Left forelimb (tissue), 1 donor: Measurements from ENCODE around the gene MOSMO.

ENCODE experiments used
- DNase-seq: peaks from one replicate; pipeline ENCODE4 v3.0.0-alpha.2; 2018; ENCODE audit warnings: low spot score

Gene MOSMO

DNA sequence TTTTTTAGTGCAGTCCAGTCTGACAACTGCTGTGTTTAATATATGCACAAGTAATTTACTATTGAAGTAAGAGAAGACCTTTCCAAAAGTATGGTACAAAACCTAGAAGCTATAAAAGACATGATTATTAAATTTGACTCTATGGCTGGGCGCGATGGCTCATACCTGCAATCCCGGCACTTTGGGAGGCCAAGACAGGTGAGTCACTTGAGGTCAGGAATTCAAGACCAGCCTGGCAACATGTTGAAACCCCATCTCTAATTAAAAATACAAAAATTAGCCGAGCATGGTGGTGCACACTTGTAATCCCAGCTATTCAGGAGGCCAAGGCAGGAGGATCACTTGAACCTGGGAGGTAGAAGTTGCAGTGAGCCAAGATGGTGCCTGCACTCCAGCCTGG lies 43.1 kb downstream of the MOSMO start:
- DNase-seq: no peak

DNA sequence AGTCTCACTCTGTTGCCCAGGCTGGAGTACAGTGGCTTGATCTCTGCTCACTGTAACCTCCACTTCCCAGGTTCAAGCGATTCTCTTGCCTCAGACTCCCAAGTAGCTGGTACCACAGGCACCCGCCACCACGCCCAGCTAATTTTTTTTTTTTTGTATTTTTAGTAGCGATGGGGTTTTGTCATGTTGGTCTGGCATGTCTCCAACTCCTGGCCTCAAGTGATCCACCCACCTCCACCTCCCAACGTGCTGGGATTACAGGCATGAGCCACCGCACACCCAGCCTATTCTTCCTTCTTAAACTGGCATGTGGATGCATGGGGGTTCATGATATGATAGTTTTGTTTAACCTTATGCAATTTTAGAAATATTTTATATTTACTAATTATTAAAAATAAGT lies 45.1 kb downstream of the MOSMO start:
- no peak for DNase-seq

DNA sequence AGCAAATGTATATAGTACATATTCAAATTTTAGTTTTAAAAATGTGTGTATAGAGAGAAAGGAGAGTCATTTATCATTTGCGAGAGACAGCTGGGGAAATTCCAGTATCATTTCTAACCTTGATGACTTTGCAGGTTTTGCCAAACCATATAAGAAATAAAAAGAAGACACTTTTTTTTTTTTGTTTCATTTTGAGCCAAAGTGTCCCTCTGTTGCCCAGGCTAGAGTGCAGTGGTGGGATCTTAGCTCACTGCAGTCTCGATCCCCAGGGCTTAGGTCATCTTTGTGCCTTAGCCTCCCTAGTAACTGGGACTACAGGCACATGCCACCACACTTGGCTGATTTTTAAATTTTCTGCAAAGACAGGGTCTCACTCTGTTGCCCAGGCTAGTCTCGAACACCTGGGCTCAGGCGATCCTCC lies 46.0 kb downstream of the MOSMO start:
- no peak for DNase-seq

DNA sequence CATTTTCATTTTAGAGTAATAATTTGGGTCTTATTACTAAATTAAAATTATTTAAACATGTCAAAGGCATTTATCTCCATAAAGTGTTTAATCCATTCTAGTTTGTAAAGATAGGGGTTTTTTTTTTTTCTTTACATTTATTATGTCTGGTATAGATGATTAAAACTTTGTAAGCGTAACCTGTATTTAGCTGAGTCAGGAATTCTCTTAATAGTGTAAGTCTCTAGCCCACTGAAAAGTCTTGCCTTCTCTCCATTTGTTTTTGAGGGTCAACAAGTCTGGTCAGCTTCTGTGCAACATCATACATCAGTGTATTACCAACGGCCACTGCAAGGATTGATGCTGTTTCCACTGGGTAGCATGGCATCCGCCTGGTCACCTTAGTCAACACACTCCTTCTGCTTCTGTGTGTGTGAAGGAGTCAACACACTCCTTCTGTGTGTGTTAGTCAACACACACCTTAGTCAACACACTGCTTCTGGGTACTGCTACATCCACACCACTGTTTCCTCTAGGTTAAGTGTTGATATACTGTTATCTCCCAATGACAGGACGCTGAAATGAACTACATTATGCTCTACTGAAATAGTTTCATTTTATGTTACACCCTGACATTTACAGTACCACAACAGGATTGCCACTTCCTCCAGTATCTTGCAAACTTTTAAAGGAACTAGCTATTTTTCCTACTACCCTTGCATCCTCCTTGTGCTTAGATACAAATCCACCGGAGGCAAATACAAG lies 47.1 kb downstream of the MOSMO start:
- no peak for DNase-seq

DNA sequence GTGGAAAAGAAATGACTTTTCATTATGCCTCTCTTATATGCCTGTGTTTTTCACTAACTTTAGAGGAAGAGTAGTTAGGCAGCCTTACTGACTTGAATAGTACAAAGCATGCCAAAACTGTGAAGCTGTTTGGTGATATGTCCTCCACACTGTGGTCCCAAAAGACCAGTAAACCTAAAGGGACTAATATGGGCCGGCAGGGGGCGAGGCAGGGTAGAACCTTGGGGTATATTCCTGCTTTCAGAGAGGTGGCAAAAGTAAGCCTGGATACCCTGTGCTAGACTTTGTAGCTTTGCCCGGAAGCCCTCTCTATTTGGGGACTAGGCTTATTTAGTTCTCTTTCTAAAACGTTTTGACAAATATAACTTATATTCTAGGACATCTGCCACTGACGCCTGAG lies 48.0 kb downstream of the MOSMO start:
- DNase-seq: no peak

DNA sequence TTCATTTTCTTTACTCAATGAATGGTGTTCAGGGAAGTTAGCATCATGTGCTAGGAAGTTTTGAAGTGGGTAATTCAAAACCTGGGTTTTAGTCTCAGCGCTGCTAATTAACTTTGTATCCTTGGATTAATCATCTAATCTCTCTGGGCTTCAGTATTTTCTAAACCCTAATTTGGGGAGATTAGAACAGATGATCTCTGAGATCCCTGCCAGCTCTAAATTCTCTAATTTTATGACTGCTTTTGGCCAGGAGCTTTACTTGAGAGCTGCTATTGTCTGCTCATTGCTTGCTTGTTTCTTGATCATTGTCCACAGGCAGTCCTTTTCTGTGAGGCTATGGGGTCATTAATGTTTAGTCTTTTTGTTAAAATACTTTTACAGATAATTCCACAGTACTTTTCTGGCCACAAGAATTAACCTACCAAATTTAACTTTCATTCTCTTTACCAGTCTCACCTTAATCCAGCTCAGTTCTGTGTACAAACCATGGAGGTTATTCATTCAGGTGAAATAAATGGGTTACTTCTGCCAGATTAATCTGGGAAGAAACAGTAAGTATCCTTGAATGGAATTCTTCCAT lies 56.1 kb downstream of the MOSMO start:
- no peak for DNase-seq

DNA sequence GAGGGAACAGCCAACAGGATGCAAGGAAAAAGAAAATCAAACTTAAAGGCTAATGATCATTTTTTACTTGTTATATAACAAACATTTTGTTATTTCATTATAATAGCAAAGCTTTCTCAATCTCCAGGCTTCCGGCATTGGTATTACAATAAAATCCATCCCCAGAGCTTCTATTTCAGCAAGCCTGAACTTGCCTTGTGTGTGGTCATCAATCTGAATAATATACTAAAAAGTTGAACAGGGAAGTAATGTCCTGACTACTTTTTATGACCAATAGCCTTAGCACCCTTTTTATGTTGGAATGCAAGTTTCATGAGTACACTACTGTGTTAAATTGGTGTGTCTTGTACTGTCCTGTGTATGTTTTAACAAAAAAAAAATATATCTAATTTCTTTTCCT lies 57.3 kb downstream of the MOSMO start:
- DNase-seq: no peak

DNA sequence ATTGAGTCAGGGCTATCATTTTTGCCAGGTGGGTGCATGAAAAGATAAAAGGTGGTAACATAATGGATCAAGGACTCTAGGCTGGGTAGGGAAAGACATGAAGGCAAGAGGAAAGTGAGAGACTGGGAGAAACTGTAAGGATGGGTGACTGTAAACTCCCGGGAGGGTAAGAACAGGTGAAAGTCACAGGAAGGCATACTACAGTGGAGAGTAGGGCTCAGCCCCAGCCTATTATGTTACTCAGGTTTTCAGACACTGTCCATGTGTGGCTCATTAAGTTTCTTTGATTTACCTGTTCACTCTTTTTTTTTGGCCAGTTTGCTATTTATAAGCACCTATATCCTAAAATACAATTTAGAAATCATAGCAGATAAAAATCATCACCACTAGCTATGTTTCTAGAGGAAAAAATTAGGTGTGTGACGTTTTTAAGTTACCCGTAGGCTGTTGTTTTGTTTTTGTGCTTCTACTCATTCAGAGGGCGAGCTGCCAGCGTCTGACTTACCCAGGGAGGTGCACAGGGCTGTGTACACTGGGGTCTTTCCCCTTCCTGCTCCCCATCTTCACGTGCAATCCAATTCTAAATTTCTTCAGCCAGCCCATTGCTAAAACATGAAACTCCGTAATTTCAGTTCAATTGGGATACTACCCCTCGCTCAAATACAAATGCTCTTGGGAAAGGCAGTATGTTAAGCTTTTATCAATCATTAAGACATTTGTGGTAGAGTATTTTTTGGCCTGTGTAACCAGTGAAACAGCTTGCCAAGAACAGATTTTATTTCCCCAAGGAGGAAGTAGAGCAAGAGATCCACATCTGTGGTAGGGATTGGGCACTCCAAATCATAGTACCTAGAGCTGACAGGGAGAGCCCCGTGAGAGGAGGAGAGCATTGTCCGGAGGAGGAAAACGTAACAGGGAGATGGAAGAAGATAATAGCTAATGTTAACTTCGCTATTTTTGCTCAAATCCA lies 62.7 kb downstream of the MOSMO start:
- DNase-seq: no peak

DNA sequence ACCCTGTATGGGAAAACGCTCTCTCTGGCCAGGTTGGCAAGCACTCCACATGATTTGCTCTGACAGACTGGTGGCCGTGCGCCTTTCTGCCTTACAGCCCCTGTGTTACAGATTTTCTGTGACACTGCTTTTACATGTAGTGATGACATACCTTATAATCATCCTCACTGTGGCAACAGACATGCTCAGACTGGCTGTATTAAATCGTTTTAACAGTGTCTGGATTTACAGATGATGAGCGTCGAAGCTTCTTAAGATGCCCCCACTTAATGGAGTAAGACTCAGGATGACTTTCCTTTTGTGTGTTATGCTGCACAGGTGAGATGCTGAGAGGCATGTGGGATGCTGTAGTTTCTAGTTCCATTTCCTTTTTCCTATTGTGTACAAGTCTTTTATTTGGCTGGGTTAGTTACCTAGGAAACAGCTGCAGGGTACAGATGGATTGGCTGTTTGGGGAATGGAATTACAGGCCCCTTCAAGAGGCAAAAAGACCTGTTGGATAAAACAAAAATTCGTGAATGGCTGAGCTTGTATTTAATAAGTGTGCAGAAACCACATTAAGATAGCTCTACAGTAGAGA lies 63.5 kb downstream of the MOSMO start:
- no peak for DNase-seq

DNA sequence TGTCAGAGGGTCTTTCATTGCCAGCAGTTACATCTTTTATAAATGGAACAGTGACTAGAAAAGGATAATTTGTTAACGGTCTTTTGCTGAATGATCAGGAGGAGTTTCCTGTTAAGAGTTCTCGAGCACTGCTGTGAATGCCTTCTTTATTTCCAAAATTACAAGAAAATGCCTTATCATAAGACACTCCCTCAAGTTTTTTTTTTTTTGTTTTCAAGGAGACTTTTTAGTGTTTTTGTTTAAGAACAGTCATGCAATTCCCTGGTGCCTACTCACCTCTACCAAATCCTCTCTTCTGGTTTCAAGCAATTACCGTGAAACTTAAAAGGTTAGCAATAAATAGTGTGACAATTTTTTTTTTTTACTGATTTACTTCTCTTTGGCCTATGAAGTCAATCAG lies 65.4 kb downstream of the MOSMO start:
- no peak for DNase-seq

DNA sequence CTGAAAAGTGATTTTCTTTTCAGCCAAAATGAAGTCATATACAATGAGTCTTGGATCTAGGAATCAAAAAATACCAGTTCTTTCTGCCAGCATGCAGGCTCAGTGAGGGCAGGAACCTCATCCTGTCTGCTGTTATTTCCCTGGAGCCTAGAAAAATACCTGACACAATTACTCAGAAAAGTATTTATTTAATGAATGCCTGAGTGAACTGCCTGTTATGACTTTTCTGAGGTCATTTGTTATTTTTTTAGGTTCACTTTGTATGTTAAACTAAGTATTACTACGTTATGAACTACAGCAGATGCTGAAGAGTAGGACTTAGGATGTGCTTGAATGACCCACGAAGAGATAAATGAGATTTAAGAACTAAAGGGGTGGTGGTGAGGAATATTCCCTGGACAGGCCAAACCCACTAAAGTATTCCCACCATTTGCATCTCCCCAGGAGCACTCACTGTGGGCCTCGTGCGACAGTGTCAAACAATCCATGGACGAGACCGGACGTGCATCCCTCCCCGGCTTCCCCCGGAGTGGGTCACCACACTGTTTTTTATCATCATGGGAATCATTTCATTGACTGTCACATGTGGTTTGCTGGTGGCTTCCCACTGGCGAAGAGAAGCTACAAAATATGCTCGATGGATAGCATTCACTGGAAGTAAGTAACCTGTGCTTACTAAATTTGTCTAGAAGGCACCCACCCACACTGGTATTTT lies 67.3 kb downstream of the MOSMO start:
- no peak for DNase-seq

DNA sequence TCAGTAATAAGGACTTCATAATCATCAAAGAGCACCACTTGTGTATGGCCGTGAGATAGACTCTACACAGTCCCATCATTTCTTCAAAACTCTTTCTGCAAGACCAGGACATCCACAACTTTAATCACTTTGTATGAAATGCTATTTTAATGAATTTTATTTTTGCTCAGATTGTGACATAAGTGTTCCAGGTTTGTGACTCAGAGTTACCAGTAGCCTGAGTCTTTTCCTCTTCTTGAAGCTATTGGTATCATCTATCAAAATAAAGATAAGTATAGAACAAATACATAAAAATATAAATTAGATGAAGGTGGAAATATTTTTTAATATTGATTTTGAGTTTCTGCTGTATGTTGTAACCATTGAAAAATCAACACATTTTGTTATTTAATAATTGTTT lies 67.9 kb downstream of the MOSMO start:
- DNase-seq: no peak

DNA sequence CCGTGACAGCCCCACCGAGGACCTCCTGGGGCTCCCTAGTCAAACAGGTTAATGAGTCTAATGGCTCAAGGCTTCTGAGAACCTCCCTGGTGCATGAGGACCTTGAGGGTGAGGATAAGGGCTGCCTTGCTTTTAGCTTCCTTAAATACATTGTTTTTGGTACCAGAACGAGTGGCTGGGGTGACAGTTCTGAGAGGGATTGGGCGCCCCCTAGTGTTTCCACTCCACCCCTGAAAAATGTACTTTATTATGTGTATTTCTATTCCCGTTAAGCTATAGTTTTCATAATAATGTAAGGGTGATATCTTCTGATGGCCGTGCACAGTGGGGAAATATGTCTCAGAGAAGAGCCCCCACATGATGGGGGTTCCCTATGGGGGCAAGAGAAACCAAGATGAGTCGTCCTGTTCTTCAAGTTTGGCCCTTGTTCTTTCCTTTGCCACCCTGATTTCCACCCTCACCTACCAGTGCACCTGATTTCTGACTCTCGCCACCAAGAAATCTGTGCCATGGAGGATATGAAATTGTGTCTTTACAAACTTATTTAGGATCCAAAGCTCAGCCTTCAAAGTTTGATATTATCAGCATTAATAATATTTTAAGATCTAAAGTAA lies 69.9 kb downstream of the MOSMO start:
- peak; percentile 73 for DNase-seq

DNA sequence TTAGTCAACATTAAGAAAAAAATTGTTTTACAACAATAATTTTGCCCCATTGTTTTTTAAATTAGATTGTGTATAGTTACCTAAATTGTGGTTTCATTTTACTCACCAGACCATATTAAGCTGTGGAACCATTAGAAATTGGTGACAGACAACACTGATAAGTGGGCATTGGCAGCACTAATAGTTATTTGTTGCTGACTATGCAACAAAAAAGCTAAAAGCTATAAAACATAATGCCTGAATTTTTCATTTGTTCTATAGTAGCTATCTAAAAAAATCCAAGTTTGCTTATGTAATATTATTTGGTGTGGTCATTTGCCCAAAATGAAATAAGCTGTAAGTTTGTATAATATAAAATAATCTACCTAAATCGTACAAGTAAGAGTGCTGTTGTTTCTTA lies 70.7 kb downstream of the MOSMO start:
- no peak for DNase-seq

DNA sequence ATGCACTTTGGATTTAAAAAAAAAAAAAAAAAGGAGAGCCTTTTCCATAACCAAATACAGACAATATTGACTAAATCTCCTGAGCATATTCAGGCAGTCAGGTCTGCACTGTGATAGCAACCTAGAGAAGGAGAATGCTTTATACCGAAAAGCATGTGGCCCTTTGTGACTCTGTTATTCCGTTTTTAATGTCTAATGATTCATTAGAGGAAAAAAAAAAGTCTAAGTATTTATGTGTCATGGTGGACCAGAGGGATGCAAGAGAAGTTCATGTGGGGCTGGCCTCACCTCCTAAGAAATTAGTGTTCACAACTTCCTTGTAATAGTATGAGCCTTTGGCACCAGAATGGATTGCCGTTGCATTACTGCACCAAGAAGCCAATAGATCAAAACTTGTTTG lies 73.1 kb downstream of the MOSMO start:
- DNase-seq: no peak

DNA sequence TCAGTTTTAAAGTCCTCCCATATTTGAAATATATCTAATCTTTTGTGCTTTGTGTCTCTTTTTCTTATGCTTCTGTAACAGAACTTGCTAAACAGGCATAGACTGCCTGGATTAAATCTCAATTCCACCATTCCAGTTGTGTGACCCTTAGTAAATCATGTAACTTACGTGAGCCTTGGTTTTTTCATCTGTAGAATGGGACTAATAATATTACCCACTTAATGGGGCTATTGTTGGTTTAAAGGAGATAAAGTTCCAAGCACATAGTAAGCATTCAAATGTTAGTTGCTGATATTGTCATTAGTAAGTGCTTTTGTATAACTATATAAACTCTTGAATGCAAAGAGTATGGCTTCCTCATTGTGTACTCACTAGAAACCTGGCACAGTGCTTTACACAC lies 78.5 kb downstream of the MOSMO start:
- no peak for DNase-seq

DNA sequence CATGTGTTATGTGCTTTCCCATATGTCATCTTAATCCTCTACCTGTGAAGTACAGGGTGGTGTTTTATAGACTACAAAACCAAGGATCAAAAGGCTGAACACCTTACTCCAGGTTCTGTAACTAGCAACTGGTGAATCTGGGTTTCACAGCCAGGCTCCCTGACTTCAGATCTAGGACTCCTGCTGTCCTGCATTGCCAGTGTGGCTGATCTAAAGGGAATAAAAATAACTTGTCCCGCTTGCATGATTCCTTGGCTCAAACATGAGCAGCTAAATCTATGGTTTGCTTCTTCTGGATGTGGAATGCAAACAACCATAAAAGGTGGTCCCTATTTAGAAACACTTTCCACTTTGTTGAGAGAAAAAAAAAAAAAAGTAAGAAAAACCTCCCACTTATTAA lies 80.7 kb downstream of the MOSMO start:
- no peak for DNase-seq

DNA sequence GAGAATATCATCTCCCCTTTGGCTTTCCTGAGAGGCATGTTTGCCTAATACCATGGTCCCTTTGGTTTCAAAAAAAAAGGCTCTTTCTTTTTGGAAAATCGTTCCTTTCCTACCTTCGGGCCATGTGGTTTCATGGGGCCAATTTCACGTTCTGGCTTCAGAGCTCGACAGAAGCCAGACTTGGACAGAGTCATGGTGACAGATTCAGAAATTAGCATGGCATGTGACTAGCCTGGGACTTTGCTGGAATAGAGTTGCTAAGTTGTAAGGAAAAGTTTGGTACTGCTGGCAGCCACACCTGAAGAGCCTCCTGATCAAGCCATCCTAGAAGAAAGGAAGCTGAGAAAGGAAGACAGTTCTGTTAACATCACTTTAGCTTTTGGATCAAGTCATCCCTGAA lies 82.0 kb downstream of the MOSMO start:
- DNase-seq: no peak

DNA sequence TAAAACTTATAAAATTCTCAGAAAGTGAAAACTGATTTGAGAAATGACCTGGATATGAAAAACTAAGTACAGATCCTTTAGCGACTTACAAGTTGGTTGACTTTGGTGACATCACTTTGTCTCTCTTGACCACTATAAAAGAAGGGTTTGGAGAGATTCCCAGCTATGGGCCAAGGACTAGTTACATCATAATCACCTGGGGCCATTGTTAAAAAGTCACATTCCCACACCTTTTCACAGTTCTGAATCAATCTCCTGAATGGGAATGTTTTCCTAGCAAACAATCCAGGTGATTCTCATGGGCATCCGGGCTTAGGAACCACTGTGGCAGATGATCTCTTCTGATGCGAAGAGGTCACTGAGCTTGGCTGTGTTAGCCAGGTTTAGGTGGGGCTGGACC lies 83.8 kb downstream of the MOSMO start:
- no peak for DNase-seq

DNA sequence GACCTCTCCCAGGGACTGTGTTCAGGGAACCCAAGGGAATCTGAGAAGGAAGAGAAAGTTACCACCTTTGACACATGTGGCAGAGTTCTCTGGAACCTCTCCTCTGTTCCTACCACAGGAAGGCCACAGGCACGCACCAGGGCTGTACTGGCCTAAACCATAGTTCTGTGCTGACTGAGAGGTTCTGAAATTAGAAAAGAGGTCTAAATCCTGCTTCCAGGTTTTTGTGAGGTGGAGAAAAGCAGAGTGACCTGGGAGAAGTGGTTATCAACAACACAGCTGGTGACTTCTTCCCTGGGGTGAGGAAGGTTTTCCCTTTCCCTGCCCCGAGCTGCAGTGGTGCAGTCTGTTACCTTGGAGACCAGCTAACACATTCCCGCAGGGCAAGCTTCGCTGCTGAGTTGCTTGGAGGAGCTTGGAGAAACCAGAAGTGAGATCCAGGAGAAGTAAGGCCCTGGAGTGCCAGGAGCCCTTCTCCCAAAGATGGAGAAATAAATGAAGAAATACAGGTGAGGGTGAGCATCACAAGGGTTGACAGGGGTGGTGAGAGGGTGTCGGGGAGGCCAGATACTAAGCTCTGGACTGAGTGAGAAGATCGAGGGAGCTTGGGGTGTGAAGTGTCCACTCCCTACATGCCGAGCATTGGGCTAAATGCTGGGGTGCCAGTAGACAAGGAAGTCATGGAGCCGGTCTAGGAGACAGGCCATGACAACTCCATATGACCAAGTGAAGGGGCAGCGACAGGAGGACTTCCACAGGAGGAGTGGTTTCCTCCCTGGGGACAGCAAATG lies 84.4 kb downstream of the MOSMO start, which contains the start of gene VWA3A:
TSS of gene VWA3A (plus strand) at position 399 of the 791 bp plus-strand sequence. CDS start at position 496, 97 bp downstream.
- DNase-seq: no peak

DNA sequence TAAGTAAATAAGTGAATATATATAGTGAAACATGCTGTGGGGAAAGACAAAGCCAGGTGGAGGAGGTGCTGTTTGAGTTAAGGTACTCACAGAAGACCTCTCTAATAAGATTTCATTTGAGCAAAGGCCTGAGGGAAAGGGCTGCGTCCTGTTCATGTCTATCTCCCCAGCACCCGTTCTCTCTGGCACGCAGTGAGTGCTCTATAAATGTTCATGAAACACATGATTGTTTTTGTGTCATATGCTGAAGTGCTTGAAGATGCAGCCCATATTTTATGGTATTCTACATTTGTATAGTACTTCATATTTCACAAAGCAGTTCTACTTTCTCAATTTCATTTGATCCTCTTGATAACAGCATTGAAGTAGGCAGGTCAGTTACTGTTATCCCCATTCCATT lies 85.4 kb downstream of the MOSMO start:
- DNase-seq: no peak
